H9 (cell line): ENCODE measurements around the gene CD300LD. TPM values are rescaled to one million over a fixed set of nuclear protein-coding genes. Genes with fewer than 3 reads are reported as not detected.
"Not testable (repeated sequence)": the region's sequence is repeated elsewhere in the genome, so short reads cannot be mapped to it uniquely, and the experiment has no call there.

ENCODE experiments used
- DNase-seq: peaks from one replicate; pipeline ENCODE4 v3.0.0-alpha.2; 2017
- H2AFZ ChIP-seq: one replicate; pipeline ENCODE4 v1.6.1; 2013; ENCODE audit warnings: mild to moderate bottlenecking, low read length, control low read depth, moderate library complexity
- H2AK5ac ChIP-seq: 2 replicates; pipeline ENCODE4 v1.6.1; 2013; ENCODE audit warnings: low read length, control low read depth, mixed read lengths; ENCODE audit not compliant: insufficient read length
- H2BK120ac ChIP-seq: one replicate; pipeline ENCODE4 v1.6.1; 2013; ENCODE audit warnings: low read depth, mild to moderate bottlenecking, low read length, control low read depth, inconsistent platforms; ENCODE audit not compliant: poor library complexity, severe bottlenecking
- H2BK12ac ChIP-seq: 2 replicates; pipeline ENCODE4 v1.6.1; 2013; ENCODE audit warnings: low read length, control low read depth, mixed read lengths, low read depth; ENCODE audit not compliant: insufficient read length
- H2BK15ac ChIP-seq: 2 replicates; pipeline ENCODE4 v1.6.1; 2013; ENCODE audit warnings: low read depth, low read length, control low read depth
- H2BK20ac ChIP-seq: one replicate; pipeline ENCODE4 v1.6.1; 2013; ENCODE audit warnings: low read depth, mild to moderate bottlenecking, low read length, control low read depth, inconsistent platforms; ENCODE audit not compliant: poor library complexity, severe bottlenecking
- H2BK5ac ChIP-seq: 2 replicates; pipeline ENCODE4 v1.6.1; 2013; ENCODE audit warnings: low read length, control low read depth, mixed read lengths; ENCODE audit not compliant: insufficient read length
- H3K14ac ChIP-seq: 2 replicates; pipeline ENCODE4 v1.6.1; 2013; ENCODE audit warnings: low read length, control low read depth; ENCODE audit not compliant: insufficient read depth
- H3K18ac ChIP-seq: 2 replicates; pipeline ENCODE4 v1.6.1; 2013; ENCODE audit warnings: low read depth, mild to moderate bottlenecking, mixed read lengths, low read length, control low read depth; ENCODE audit not compliant: insufficient read length
- H3K23ac ChIP-seq: 2 replicates; pipeline ENCODE4 v1.6.1; 2013; ENCODE audit warnings: low read length, control low read depth, mixed read lengths, low read depth; ENCODE audit not compliant: insufficient read length
- H3K23me2 ChIP-seq: 2 replicates; pipeline ENCODE4 v1.6.1; 2013; ENCODE audit warnings: low read depth, mild to moderate bottlenecking, mixed read lengths, low read length, control low read depth; ENCODE audit not compliant: insufficient read length, poor library complexity, severe bottlenecking
- H3K27ac ChIP-seq: 2 replicates; pipeline ENCODE4 v1.5.1; 2013; ENCODE audit warnings: low read length, control low read depth, mixed read lengths, low read depth; ENCODE audit not compliant: insufficient read length
- H3K27me3 ChIP-seq: 2 replicates; pipeline ENCODE4 v1.6.1; 2013; ENCODE audit warnings: low read length, control low read depth, inconsistent platforms; ENCODE audit not compliant: insufficient read depth
- H3K4ac ChIP-seq: 2 replicates; pipeline ENCODE4 v1.6.1; 2013; ENCODE audit warnings: low read depth, mild to moderate bottlenecking, control low read depth, inconsistent platforms, low read length, moderate library complexity
- H3K4me1 ChIP-seq: 2 replicates; pipeline ENCODE4 v1.6.1; 2013; ENCODE audit warnings: low read length, control low read depth, inconsistent platforms; ENCODE audit not compliant: insufficient read depth
- H3K4me2 ChIP-seq: 2 replicates; pipeline ENCODE4 v1.6.1; 2013; ENCODE audit warnings: low read length, control low read depth, mixed read lengths; ENCODE audit not compliant: insufficient read length, insufficient read depth
- H3K56ac ChIP-seq: 2 replicates; pipeline ENCODE4 v1.6.1; 2013; ENCODE audit warnings: low read depth, mild to moderate bottlenecking, mixed read lengths, low read length, control low read depth; ENCODE audit not compliant: insufficient read length
- H3K79me1 ChIP-seq: 2 replicates; pipeline ENCODE4 v1.6.1; 2013; ENCODE audit warnings: low read depth, mild to moderate bottlenecking, moderate library complexity, low read length, control low read depth, inconsistent platforms; ENCODE audit not compliant: insufficient read depth, poor library complexity, severe bottlenecking
- H3K79me2 ChIP-seq: 2 replicates; pipeline ENCODE4 v1.6.1; 2013; ENCODE audit warnings: low read length, control low read depth, inconsistent platforms; ENCODE audit not compliant: insufficient read depth
- H3K9ac ChIP-seq: 2 replicates; pipeline ENCODE4 v1.6.1; 2013; ENCODE audit warnings: low read length, control low read depth, mixed read lengths; ENCODE audit not compliant: insufficient read length; ENCODE audit errors: extremely low read depth
- H3K9me3 ChIP-seq: one replicate; pipeline ENCODE4 v1.6.1; 2013; ENCODE audit warnings: low read depth, low read length, inconsistent platforms; ENCODE audit not compliant: control insufficient read depth
- H3T11ph ChIP-seq: one replicate; pipeline ENCODE4 v1.6.1; 2013; ENCODE audit warnings: mild to moderate bottlenecking, low read length, control low read depth, inconsistent platforms
- H4K20me1 ChIP-seq: one replicate; pipeline ENCODE4 v1.6.1; 2013; ENCODE audit not compliant: control insufficient read depth, insufficient read length, insufficient read depth
- H4K5ac ChIP-seq: 2 replicates; pipeline ENCODE4 v1.6.1; 2013; ENCODE audit warnings: low read depth, mild to moderate bottlenecking, mixed read lengths, low read length, control low read depth; ENCODE audit not compliant: insufficient read length
- H4K8ac ChIP-seq: replicated peaks from 2 replicates; pipeline ENCODE4 v1.6.1; 2013; ENCODE audit warnings: low read length, control low read depth, mixed read lengths, low read depth; ENCODE audit not compliant: insufficient read length
- H4K91ac ChIP-seq: 2 replicates; pipeline ENCODE4 v1.6.1; 2013; ENCODE audit warnings: low read depth, mild to moderate bottlenecking, moderate library complexity, mixed read lengths, low read length, control low read depth; ENCODE audit not compliant: insufficient read length
- H3K27ac Mint-ChIP-seq, 3 experiments: 2 replicates in 2 of 3; 3 replicates in 1 of 3; pipeline ENCODE4 v1.8.0; 2020 to 2021; ENCODE audit warnings: mixed read lengths in 3 of 3, mild to moderate bottlenecking in 1 of 3, moderate library complexity in 1 of 3
- H3K27me3 Mint-ChIP-seq: 2 replicates; pipeline ENCODE4 v1.8.0; 2021; ENCODE audit warnings: low read depth, mild to moderate bottlenecking, moderate library complexity, mixed read lengths
- H3K36me3 Mint-ChIP-seq, 3 experiments: 2 replicates in 2 of 3; 3 replicates in 1 of 3; pipeline ENCODE4 v1.8.0; 2020 to 2021; ENCODE audit warnings: low read depth in 3 of 3, mixed read lengths in 3 of 3; ENCODE audit not compliant: insufficient read depth in 1 of 3
- H3K4me1 Mint-ChIP-seq, 2 experiments: 2 replicates each; pipeline ENCODE4 v1.8.0; 2020; ENCODE audit warnings: mixed read lengths in 2 of 2
- H3K4me3 Mint-ChIP-seq, 2 experiments: 2 replicates in 1 of 2; 3 replicates in 1 of 2; pipeline ENCODE4 v1.8.0; 2020 to 2021; ENCODE audit warnings: mild to moderate bottlenecking in 2 of 2, mixed read lengths in 2 of 2, moderate library complexity in 1 of 2
- H3K9me3 Mint-ChIP-seq, 2 experiments: 2 replicates in 1 of 2; 3 replicates in 1 of 2; pipeline ENCODE4 v1.8.0; 2020; ENCODE audit warnings: mild to moderate bottlenecking in 2 of 2, mixed read lengths in 2 of 2, moderate library complexity in 1 of 2
- WGBS: extraction: QIAGEN DNeasy Blood & Tissue Kit; methylation state at CpG from one replicate; pipeline ENCODE4 v1.1.7; 2013; ENCODE audit warnings: missing lambda C conversion rate, low lambda C conversion rate, mixed read lengths; ENCODE audit not compliant: insufficient read length; ENCODE audit errors: extremely low coverage; 5-methylcytosine and 5-hydroxymethylcytosine counted together
- total RNA-seq: library from RNA; stranded (reverse); gene quantifications from 2 replicates; pipeline ENCODE4 v1.2.1, GENCODE V29; 2021
- TF ChIP-seq, protein P1 (sequence below): fragments of 200-600 bp; sonication (generic); conservative IDR thresholded peaks from 3 replicates; pipeline ENCODE4 v1.8.0; 2021; ENCODE audit warnings: antibody characterized with exemption, mild to moderate bottlenecking

The CD300LD gene
- total RNA-seq, 1 experiment from 2014 or later, result not detected

DNA sequence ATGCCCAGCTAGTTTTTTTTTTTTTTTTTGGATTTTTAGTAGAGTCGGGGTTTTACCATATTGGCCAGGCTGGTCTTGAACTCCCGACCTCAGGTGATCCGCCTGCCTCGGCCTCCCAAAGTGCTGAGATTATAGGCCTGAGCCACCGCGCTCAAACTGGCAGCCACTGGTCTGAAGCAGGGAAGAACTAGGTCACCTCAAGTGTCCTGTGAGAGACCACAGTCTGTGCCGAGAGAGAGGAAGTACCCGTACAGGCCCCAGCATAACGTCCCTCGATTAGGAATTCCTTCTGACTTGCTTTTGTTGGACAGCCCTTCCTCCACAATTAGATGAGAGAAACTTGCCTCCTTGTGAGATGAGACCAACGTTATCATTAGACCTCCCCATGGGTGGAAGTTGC lies 45.2 kb upstream of the CD300LD start:
- H4K20me1 ChIP-seq, result no peaks in the 10 kb centered on the region
- no CpG with 5 or more reads among the region's 11 CpGs for WGBS

DNA sequence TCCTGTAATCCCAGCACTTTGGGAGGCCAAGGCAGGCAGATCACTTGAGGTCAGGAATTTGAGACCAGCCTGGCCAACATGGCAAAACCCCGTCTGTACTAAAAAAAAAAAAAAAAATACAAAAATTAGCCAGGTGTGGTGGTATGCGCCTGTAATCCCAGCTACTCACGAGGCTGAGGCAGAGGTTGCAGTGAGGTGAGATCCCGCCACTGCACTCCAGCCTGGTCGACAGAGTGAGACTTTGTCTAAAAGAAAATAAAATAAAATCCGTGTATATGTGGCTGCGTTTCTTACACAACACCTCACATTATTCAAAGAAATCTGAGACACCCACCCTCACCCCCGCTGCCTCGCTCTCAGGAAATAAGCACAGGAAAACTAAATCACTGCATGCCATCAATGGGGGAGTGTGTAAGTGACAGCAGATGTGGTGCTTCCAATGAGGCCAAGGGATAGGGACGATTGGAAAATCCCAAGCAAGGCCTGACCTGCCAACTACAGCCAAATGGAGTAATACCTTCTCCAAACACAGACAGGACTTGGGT lies 44.5 kb upstream of the CD300LD start:
- not testable (repeated sequence) for H3K56ac ChIP-seq, H3K4me3 Mint-ChIP-seq, H3K9ac ChIP-seq, H3K4me2 ChIP-seq, H2BK12ac ChIP-seq, H3K36me3 Mint-ChIP-seq, H3K27ac Mint-ChIP-seq, H3K27me3 ChIP-seq, H2AK5ac ChIP-seq, H3K79me1 ChIP-seq, H3K18ac ChIP-seq, H2BK5ac ChIP-seq, H3T11ph ChIP-seq, H3K4ac ChIP-seq, H4K20me1 ChIP-seq, H4K91ac ChIP-seq, H3K27ac ChIP-seq, H3K14ac ChIP-seq, H3K9me3 ChIP-seq, H3K23ac ChIP-seq, H2BK120ac ChIP-seq, H3K9me3 Mint-ChIP-seq, H3K79me2 ChIP-seq, DNase-seq, H4K8ac ChIP-seq, H4K5ac ChIP-seq, H2BK15ac ChIP-seq, H2BK20ac ChIP-seq, H2AFZ ChIP-seq, H3K23me2 ChIP-seq
- Mint-ChIP-seq H3K27me3 (peaks cover 11% of the 10 kb centered on the region), H3K4me1 (peaks cover 45 to 62% of the 10 kb centered on the region in 2 experiments)
- H3K4me1 ChIP-seq, result peaks cover 10% of the 10 kb centered on the region; the same call in 1 of the 2 replicates
- no CpG with 5 or more reads among the region's 10 CpGs for WGBS

More for the DNA sequence above, 45.2 kb upstream of the CD300LD start:
- Mint-ChIP-seq H3K4me1 (peaks cover 43 to 62% of the 10 kb centered on the region in 2 experiments), H3K27ac (no peak overlapping the region), H3K4me3 (no peak overlapping the region), H3K27me3 (peaks cover 11% of the 10 kb centered on the region), H3K36me3 (no peaks in the 10 kb centered on the region; a peak in 1 of 7 replicates), H3K9me3 (no peaks in the 10 kb centered on the region)
- Histone ChIP-seq H3K18ac (no peak overlapping the region), H4K5ac (no peak overlapping the region), H3K4me2 (no peak overlapping the region), H3K23ac (no peak overlapping the region), H2BK120ac (no peak overlapping the region), H2AK5ac (no peak overlapping the region), H3K27me3 (no peaks in the 10 kb centered on the region), H2BK5ac (no peak overlapping the region), H3K56ac (no peak overlapping the region), H3K79me2 (no peaks in the 10 kb centered on the region), H3K79me1 (no peaks in the 10 kb centered on the region), H3K9me3 (no peaks in the 10 kb centered on the region), H3K9ac (no peak overlapping the region), H4K8ac (no peak overlapping the region), H2AFZ (no peak overlapping the region), H3K4me1 (peaks cover 8% of the 10 kb centered on the region; the same call in 1 of the 2 replicates), H3T11ph (no peak overlapping the region), H2BK12ac (no peak overlapping the region), H3K14ac (no peak overlapping the region), H3K4ac (no peak overlapping the region), H3K27ac (no peak overlapping the region), H4K91ac (no peak overlapping the region), H2BK20ac (no peak overlapping the region), H2BK15ac (no peak overlapping the region), H3K23me2 (no peaks in the 10 kb centered on the region)
- DNase-seq, result no peak
- TF ChIP-seq, protein P1, sequence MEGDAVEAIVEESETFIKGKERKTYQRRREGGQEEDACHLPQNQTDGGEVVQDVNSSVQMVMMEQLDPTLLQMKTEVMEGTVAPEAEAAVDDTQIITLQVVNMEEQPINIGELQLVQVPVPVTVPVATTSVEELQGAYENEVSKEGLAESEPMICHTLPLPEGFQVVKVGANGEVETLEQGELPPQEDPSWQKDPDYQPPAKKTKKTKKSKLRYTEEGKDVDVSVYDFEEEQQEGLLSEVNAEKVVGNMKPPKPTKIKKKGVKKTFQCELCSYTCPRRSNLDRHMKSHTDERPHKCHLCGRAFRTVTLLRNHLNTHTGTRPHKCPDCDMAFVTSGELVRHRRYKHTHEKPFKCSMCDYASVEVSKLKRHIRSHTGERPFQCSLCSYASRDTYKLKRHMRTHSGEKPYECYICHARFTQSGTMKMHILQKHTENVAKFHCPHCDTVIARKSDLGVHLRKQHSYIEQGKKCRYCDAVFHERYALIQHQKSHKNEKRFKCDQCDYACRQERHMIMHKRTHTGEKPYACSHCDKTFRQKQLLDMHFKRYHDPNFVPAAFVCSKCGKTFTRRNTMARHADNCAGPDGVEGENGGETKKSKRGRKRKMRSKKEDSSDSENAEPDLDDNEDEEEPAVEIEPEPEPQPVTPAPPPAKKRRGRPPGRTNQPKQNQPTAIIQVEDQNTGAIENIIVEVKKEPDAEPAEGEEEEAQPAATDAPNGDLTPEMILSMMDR, result no peak
